ENCODE measurements around the gene MIF.
"Not testable (repeated sequence)": the region's sequence is repeated elsewhere in the genome, so short reads cannot be mapped to it uniquely, and the experiment has no call there.

- TF ChIP-seq HDGF (IDR thresholded peaks at IDR 0.05; ENCODE audit: borderline replicate concordance); TARDBP (IDR thresholded peaks at IDR 0.05); SP1 (IDR thresholded peaks at IDR 0.05); ELF4 (IDR thresholded peaks at IDR 0.05); FOXM1 (IDR thresholded peaks at IDR 0.05; ENCODE audit: borderline replicate concordance); L3MBTL2 (conservative IDR thresholded peaks at IDR 0.05): not testable (repeated sequence)
Measured at GRCh38 chr22:23921586-23922201, 27.5 kb downstream of the MIF start.
